BLaER1 treated with 17β-estradiol and CSF1 and Interleukin-3, amounts not matched to agents 10 nM and 100 nM (cell line): ENCODE results near the gene MYO10.

Experiments used
- H3K27ac ChIP-seq, 11 experiments: shearing (Covaris generic); formaldehyde crosslinking; 2 replicates each; pipeline ENCODE4 v1.8.1; 2022
- H3K27me3 ChIP-seq, 11 experiments: shearing (Covaris generic); formaldehyde crosslinking; 2 replicates each; pipeline ENCODE4 v1.8.1; 2022
- H3K36me3 ChIP-seq, 11 experiments: shearing (Covaris generic); formaldehyde crosslinking; 2 replicates each; pipeline ENCODE4 v1.8.1; 2022
- H3K4me1 ChIP-seq, 10 experiments: shearing (Covaris generic); formaldehyde crosslinking; 2 replicates each; pipeline ENCODE4 v1.8.1; 2022
- H3K4me2 ChIP-seq, 11 experiments: shearing (Covaris generic); formaldehyde crosslinking; 2 replicates each; pipeline ENCODE4 v1.8.1; 2022
- H3K4me3 ChIP-seq, 10 experiments: shearing (Covaris generic); formaldehyde crosslinking; 2 replicates each; pipeline ENCODE4 v1.8.1; 2022
- H3K9ac ChIP-seq, 11 experiments: shearing (Covaris generic); formaldehyde crosslinking; 2 replicates each; pipeline ENCODE4 v1.8.1; 2022
- H3K9me3 ChIP-seq, 11 experiments: shearing (Covaris generic); formaldehyde crosslinking; replicated peaks in 1 of 11; 2 replicates each; pipeline ENCODE4 v1.8.1; 2022
- H4K20me1 ChIP-seq, 11 experiments: shearing (Covaris generic); formaldehyde crosslinking; 2 replicates each; pipeline ENCODE4 v1.8.1; 2022
- Cebpa-rat ChIP-seq, 11 experiments: shearing (Covaris generic); IDR thresholded peaks; 2 replicates each; pipeline ENCODE4 v1.8.1; 2022

MYO10 gene

DNA sequence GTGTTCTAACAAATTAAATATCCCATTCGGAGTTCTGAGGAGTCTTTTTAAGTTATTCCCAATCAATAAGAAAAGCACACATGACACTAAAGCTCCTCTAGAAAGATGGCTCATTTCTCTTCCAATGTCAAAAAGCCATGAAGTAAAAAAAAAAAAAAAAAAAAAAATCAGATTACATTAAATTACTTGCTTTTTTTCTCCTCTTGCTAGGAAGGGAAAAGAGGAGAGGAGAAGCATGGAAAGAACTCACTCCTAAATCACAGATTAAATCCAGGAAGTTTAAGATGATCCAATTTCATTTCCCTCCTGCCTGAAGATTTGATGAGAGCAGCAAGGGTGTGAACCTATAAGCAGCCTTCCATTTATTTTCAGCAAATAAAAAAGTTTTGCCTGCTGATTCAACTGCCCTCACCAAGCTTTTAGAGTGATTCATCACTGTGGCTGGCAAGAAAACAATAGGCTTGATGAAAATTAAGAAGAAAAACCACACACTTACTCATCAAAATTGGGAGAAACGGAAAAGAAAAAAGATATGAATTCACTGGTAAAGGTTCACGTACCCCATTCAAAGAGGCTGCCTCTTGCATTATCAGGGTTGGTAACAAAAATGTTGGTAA, 19.7 kb downstream of the MYO10 start:
- H3K36me3 ChIP-seq, result no peaks in the 10 kb centered on the region
- no peak overlapping the region for H3K9ac ChIP-seq
- H3K27ac ChIP-seq, result no peak overlapping the region
- no peak for TF ChIP-seq Cebpa-rat (IDR thresholded peaks at IDR 0.05)
- no peak overlapping the region for H3K4me3 ChIP-seq
- H3K4me2 ChIP-seq, result peak overlapping the region in 3 of 11 experiments; percentile 13 to 60 (median 36); a peak in 5 of 22 replicates
- no peaks in the 10 kb centered on the region for H3K27me3 ChIP-seq
- H4K20me1 ChIP-seq, result no peaks in the 10 kb centered on the region
- H3K4me1 ChIP-seq, result peaks cover 0 to 15% (median 0%) of the 10 kb centered on the region in 10 experiments; a peak in 6 of 20 replicates
- no peaks in the 10 kb centered on the region for H3K9me3 ChIP-seq

DNA sequence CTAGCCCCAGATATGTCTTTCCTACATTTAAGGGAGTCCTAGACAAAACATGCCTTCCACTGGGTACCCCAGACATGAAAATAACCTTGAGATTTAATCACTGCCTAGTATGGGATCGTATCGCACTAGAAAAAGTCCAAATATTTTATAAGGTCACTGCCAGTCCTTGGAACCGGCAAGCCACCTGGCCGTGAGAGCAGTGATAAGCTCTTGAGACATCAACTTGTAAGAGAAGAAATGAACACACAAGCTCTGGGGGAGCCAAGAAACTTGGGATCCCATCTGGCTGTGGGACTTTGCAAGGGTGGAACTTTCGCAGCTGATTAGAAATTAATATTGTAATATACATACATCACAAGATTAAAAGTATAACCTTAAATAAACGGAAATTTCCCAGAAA, 21.5 kb downstream of the MYO10 start:
- TF ChIP-seq Cebpa-rat (IDR thresholded peaks at IDR 0.05), result no peak
- Histone ChIP-seq H3K4me2 (no peak overlapping the region), H3K27ac (no peak overlapping the region), H3K36me3 (no peaks in the 10 kb centered on the region), H3K4me3 (no peak overlapping the region), H4K20me1 (no peaks in the 10 kb centered on the region), H3K9me3 (peaks cover 0 to 5% (median 2%) of the 10 kb centered on the region in 11 experiments; a peak in 10 of 22 replicates), H3K9ac (no peak overlapping the region), H3K4me1 (peaks cover 0 to 15% (median 0%) of the 10 kb centered on the region in 10 experiments; a peak in 6 of 20 replicates), H3K27me3 (no peaks in the 10 kb centered on the region)

DNA sequence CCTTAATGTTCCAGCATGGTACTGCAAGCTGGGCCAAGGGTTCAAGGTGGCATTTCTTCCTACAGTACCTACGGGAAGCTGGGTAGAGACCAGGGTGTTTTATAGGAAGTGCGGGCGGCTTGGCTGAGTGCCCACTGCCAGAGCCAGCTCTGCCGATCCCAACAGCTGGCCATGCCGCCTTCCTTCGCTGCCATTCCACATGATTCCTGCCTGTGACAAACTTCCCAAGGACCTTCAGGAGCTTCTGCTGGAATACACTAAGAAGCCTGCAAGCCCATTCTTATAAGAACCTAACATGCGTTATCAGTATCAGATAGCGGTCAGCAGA, 22.0 kb downstream of the MYO10 start:
- H3K4me1 ChIP-seq, result peaks cover 0 to 15% (median 0%) of the 10 kb centered on the region in 10 experiments; a peak in 6 of 20 replicates
- H3K4me3 ChIP-seq, result no peak overlapping the region
- no peak overlapping the region for H3K27ac ChIP-seq
- H3K36me3 ChIP-seq, result no peaks in the 10 kb centered on the region
- H3K9ac ChIP-seq, result no peak overlapping the region
- H4K20me1 ChIP-seq, result no peaks in the 10 kb centered on the region
- no peaks in the 10 kb centered on the region for H3K27me3 ChIP-seq
- H3K4me2 ChIP-seq, result no peak overlapping the region
- H3K9me3 ChIP-seq, result peaks cover 4 to 10% (median 7%) of the 10 kb centered on the region in 11 experiments; a peak in 16 of 22 replicates
- TF ChIP-seq Cebpa-rat (IDR thresholded peaks at IDR 0.05), result no peak

- Histone ChIP-seq H3K36me3 (no peaks in the 10 kb centered on the region), H4K20me1 (no peaks in the 10 kb centered on the region), H3K9ac (no peak overlapping the region), H3K27me3 (no peaks in the 10 kb centered on the region), H3K4me1 (peaks cover 0 to 15% (median 0%) of the 10 kb centered on the region in 10 experiments; a peak in 6 of 20 replicates), H3K27ac (no peak overlapping the region), H3K4me3 (no peak overlapping the region), H3K9me3 (peaks cover 10 to 15% (median 13%) of the 10 kb centered on the region in 11 experiments; a peak in 17 of 22 replicates), H3K4me2 (no peak overlapping the region)
- TF ChIP-seq Cebpa-rat (IDR thresholded peaks at IDR 0.05), result no peak
These were observed 22.6 kb downstream of the MYO10 start for GRCh38 chr5:16913187-16914107.

GRCh38 chr5:16912080-16912479, 24.0 kb downstream of the MYO10 start:
- Histone ChIP-seq H3K4me3 (no peak overlapping the region), H3K36me3 (no peaks in the 10 kb centered on the region), H3K4me2 (no peak overlapping the region), H3K27ac (no peak overlapping the region), H4K20me1 (no peaks in the 10 kb centered on the region), H3K9me3 (peaks cover 18 to 28% (median 21%) of the 10 kb centered on the region in 11 experiments; a peak in 18 of 22 replicates), H3K4me1 (peaks cover 0 to 15% (median 0%) of the 10 kb centered on the region in 10 experiments; a peak in 6 of 20 replicates), H3K27me3 (no peaks in the 10 kb centered on the region), H3K9ac (no peak overlapping the region)
- TF ChIP-seq Cebpa-rat (IDR thresholded peaks at IDR 0.05), result no peak

- peaks cover 18 to 41% (median 21%) of the 10 kb centered on the region in 11 experiments; a peak in 18 of 22 replicates for H3K9me3 ChIP-seq
- no peaks in the 10 kb centered on the region for H3K36me3 ChIP-seq
- H3K4me3 ChIP-seq, result no peak overlapping the region
- no peak overlapping the region for H3K27ac ChIP-seq
- H3K4me2 ChIP-seq, result no peak overlapping the region
- H3K27me3 ChIP-seq, result no peaks in the 10 kb centered on the region
- no peak for TF ChIP-seq Cebpa-rat (IDR thresholded peaks at IDR 0.05)
- H4K20me1 ChIP-seq, result no peaks in the 10 kb centered on the region
- no peak overlapping the region for H3K9ac ChIP-seq
- no peaks in the 10 kb centered on the region for H3K4me1 ChIP-seq
These were observed 26.6 kb downstream of the MYO10 start for GRCh38 chr5:16909464-16909863.

- H3K4me3 ChIP-seq, result no peak overlapping the region
- no peak overlapping the region for H3K9ac ChIP-seq
- H3K27me3 ChIP-seq, result no peaks in the 10 kb centered on the region
- TF ChIP-seq Cebpa-rat (IDR thresholded peaks at IDR 0.05), result no peak
- H3K4me1 ChIP-seq, result no peaks in the 10 kb centered on the region
- H3K4me2 ChIP-seq, result no peak overlapping the region
- H3K9me3 ChIP-seq, result peaks cover 18 to 41% (median 24%) of the 10 kb centered on the region in 11 experiments; a peak in 18 of 22 replicates
- no peaks in the 10 kb centered on the region for H4K20me1 ChIP-seq
- no peak overlapping the region for H3K27ac ChIP-seq
- no peaks in the 10 kb centered on the region for H3K36me3 ChIP-seq
These were observed 28.8 kb downstream of the MYO10 start for GRCh38 chr5:16907270-16907669.

GRCh38 chr5:16906255-16906654, 29.8 kb downstream of the MYO10 start:
- Histone ChIP-seq H4K20me1 (no peaks in the 10 kb centered on the region), H3K27ac (no peak overlapping the region), H3K4me1 (no peaks in the 10 kb centered on the region), H3K36me3 (no peaks in the 10 kb centered on the region), H3K4me2 (no peak overlapping the region), H3K9me3 (peaks cover 18 to 41% (median 24%) of the 10 kb centered on the region in 11 experiments; a peak in 18 of 22 replicates), H3K27me3 (no peaks in the 10 kb centered on the region), H3K9ac (no peak overlapping the region), H3K4me3 (no peak overlapping the region)
- no peak for TF ChIP-seq Cebpa-rat (IDR thresholded peaks at IDR 0.05)

GRCh38 chr5:16903480-16904300, 32.4 kb downstream of the MYO10 start:
- H3K9ac ChIP-seq, result no peak overlapping the region
- no peaks in the 10 kb centered on the region for H4K20me1 ChIP-seq
- H3K36me3 ChIP-seq, result no peaks in the 10 kb centered on the region
- H3K4me2 ChIP-seq, result no peak overlapping the region
- H3K9me3 ChIP-seq, result peaks cover 7 to 34% (median 11%) of the 10 kb centered on the region in 11 experiments; a peak in 18 of 22 replicates
- TF ChIP-seq Cebpa-rat (IDR thresholded peaks at IDR 0.05), result peak in 5 of 11 experiments; percentile 25 to 55 (median 30); a peak in 5 of 22 replicates
- H3K27me3 ChIP-seq, result no peaks in the 10 kb centered on the region
- H3K4me1 ChIP-seq, result no peaks in the 10 kb centered on the region
- H3K4me3 ChIP-seq, result no peak overlapping the region
- no peak overlapping the region for H3K27ac ChIP-seq
